ENCODE measurements around the gene IDUA. TPM values are rescaled to one million over a fixed set of nuclear protein-coding genes. Genes with fewer than 3 reads are reported as not detected.

The IDUA gene
- total RNA-seq, 1 experiment from 2014 or later, result 3.8 TPM

DNA sequence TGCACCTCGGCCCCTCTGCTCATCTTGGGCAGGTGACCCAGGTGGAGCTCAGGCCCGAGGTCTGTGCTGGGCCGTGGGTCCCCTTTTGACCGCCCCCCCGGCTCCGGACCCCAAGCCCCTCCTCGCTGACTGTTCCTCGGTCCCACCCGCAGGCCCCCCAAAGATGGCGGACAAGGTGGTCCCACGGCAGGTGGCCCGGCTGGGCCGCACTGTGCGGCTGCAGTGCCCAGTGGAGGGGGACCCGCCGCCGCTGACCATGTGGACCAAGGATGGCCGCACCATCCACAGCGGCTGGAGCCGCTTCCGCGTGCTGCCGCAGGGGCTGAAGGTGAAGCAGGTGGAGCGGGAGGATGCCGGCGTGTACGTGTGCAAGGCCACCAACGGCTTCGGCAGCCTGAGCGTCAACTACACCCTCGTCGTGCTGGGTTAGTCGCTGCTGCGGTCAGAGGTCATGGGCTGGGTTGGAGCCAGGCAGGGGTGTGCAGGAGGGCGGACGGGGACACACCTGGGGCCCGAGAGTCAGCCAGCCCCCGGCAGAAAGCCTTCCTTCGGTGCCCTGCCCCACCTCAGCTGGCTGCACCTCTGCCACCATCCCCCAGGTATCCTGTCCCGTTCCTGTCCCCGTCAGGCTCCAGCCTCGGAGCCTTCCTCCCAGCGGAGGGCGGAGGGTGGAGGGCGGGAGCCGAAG is 35.4 kb downstream of the IDUA start:
- in situ Hi-C loops (cut with HindIII; ENCODE audit: low sequenced_read_pairs), result no loop called here
- no peak for DNase-seq (ENCODE audit: low spot score)

DNA sequence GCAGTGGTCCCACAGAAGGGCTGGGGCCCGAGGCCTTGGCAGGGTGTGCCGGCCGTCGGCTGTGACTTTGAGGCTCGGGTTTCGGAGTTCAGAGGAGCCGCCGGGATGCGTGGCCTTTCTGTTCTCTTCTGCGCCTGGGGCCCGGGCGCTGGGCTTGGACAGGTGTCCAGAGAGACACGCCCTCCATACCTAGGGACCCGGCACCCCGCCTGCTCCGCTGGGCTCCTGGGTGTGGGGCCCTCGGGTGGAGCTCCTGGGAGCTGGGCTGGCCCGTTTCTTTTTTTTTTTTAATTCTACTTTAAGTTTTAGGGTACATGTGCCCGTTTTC is 35.9 kb downstream of the IDUA start:
- in situ Hi-C loops (cut with HindIII; ENCODE audit: low sequenced_read_pairs), result no loop called here
- no peak for DNase-seq (ENCODE audit: low spot score)

DNA sequence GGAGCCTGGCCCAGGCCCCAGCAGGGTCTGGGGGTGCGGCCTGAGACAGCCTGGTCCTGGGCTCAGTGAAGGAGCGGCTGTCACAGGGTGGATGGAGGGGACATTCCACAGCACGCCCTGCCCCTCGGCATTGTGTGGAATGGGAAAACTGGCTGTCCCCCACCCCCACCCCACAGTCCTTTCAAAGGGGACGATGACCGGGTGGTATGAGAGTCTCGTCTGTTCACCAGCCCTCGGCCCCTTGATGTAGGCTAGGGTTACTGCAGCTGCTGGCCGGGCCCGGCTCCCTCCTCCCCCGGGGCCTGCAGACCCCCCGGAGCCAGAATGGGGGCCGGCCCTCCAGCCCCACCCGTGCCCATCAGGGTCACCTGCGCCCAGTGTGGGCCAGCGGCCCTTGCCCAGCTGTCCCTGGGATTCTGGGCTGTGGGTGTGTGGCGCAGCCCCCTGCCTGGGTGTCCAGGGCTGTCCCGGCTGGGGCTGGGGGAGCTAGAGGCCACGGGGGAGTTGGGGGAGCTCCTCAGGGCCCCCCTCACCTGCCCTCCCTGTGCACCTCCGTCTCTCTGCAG is 36.3 kb downstream of the IDUA start:
- in situ Hi-C loops (cut with HindIII; ENCODE audit: low sequenced_read_pairs), result no loop called here
- no peak for DNase-seq (ENCODE audit: low spot score)

GRCh38 chr4:1023895-1024740 is 37.3 kb downstream of the IDUA start:
- in situ Hi-C loops (cut with HindIII; ENCODE audit: low sequenced_read_pairs), result no loop called here
- DNase-seq (ENCODE audit: low spot score), result no peak

GRCh38 chr4:1024882-1025545 is 38.2 kb downstream of the IDUA start:
- in situ Hi-C loops (cut with HindIII; ENCODE audit: low sequenced_read_pairs), result no loop called here

GRCh38 chr4:1026115-1026514 is 39.3 kb downstream of the IDUA start:
- in situ Hi-C loops (cut with HindIII; ENCODE audit: low sequenced_read_pairs), result no loop called here
- no peak for DNase-seq (ENCODE audit: low spot score)

More at GRCh38 chr4:1024882-1025545, 38.2 kb downstream of the IDUA start:
- no peak for DNase-seq (ENCODE audit: low spot score)

- DNase-seq (ENCODE audit: low spot score), result no peak
- in situ Hi-C loops (cut with HindIII; ENCODE audit: low sequenced_read_pairs), result no loop called here
Measured at GRCh38 chr4:1027219-1027914, 40.5 kb downstream of the IDUA start.

DNA sequence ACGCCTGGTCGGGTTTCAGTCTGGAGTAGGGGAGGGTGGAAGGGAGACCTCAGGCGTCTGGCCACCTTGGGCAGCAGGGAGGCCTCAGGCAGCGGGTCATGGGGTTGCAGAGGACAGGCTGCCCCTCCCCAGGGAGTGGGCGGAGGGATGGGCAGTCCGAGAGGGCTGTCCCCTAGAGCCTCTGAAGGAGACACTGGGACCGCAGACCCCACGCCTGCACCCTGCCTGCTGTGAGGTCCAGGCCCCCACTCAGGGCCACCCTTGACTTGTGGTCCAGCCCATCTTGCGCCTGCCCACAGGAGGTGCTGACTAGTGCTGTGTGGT is 41.0 kb downstream of the IDUA start:
- DNase-seq (ENCODE audit: low spot score), result no peak
- in situ Hi-C loops (cut with HindIII; ENCODE audit: low sequenced_read_pairs), result no loop called here

DNA sequence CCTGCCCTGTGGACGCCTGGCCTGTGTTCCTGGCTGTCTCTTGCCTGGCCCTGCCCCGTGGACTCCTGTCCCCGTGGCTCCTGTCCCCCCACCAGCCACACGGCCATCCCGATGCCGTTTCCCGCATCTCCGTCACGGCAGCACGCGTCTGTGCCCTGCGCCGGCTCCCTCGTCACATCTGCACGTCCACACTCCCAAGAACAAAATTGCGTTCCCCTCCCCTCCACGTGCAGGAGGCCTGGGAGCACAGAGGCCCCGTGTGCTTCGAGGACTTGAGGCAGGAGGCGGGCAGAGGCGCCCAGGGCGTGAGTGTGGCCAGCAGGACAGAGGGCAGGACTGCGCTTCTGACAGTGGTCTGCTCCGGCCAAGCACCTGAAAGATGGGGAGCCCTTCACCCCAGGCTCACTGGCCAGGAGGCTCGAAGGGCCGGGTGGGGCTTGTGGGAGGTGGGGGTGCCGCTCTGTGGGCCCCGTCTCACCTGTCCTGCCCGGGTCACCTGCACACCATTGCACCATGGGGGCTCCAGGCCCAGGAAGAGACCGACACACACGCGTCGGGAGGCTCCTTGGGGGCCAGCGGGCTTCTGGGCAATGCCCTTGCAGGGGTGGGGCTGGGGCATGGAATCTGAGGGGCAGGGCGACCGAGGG is 41.9 kb downstream of the IDUA start:
- DNase-seq (ENCODE audit: low spot score), result no peak
- in situ Hi-C loops (cut with HindIII; ENCODE audit: low sequenced_read_pairs), result no loop called here

GRCh38 chr4:1029529-1029928 is 42.7 kb downstream of the IDUA start:
- DNase-seq (ENCODE audit: low spot score), result no peak
- in situ Hi-C loops (cut with HindIII; ENCODE audit: low sequenced_read_pairs), result no loop called here

DNA sequence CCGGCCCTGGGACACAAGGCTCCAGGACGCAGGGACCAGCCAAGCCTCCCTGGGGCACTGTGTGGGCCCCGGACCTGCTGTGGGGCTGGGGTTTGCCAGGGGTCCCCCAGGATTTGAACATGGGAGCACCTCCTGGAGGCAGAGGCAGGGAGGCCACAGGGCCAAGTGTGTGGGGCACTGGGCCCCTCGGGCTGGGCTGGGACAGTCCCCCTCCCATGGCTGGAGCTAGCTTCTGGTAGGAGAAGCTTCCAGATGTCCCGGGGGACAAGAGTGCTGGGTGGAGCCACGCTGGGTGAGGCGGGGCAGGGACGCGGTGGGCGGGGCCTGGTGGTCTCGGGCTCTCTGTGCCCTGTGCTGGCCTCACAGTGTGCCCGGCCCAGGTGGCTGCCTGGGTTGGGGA is 43.2 kb downstream of the IDUA start:
- DNase-seq (ENCODE audit: low spot score), result no peak
- in situ Hi-C loops (cut with HindIII; ENCODE audit: low sequenced_read_pairs), result loop anchor here (10.0 kb wide), 1 partner anchor 55 kb away; the partner anchor contains the start of gene DGKQ

- no peak for DNase-seq (ENCODE audit: low spot score)
- in situ Hi-C loops (cut with HindIII; ENCODE audit: low sequenced_read_pairs), result loop anchor here (10.0 kb wide), 1 partner anchor 56 kb away; the partner anchor contains the start of gene DGKQ
Measured at GRCh38 chr4:1030559-1030958, 43.7 kb downstream of the IDUA start.

GRCh38 chr4:1031346-1031745 is 44.5 kb downstream of the IDUA start:
- in situ Hi-C loops (cut with HindIII; ENCODE audit: low sequenced_read_pairs), result loop anchor here (10.0 kb wide), 1 partner anchor 57 kb away; the partner anchor contains the start of gene DGKQ
- DNase-seq (ENCODE audit: low spot score), result no peak

- DNase-seq (ENCODE audit: low spot score), result no peak
- in situ Hi-C loops (cut with HindIII; ENCODE audit: low sequenced_read_pairs), result loop anchor here (10.0 kb wide), 1 partner anchor 57 kb away; the partner anchor contains the start of gene DGKQ
Measured at GRCh38 chr4:1031956-1032795, 45.3 kb downstream of the IDUA start.

DNA sequence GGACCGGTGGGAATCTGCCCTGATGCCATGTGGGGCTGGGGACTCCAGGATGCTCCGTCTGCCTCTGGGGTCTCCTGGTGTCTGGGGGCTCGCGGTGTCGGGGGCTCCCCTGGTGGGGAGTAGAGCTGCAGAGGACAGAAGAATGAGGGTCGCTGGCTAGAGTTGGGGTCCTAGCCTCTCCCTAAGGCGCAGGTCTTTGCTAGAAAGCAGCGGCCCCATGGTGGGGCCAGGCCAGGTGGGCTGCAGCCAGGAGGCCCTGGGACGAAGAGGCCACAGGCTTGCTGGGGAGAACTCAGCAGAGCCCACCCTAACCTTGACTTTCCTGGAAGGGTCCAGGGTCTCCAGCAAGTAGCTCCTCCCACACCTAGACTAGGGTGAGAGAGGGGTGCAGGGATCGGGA is 46.0 kb downstream of the IDUA start:
- in situ Hi-C loops (cut with HindIII; ENCODE audit: low sequenced_read_pairs), result loop anchor here (10.0 kb wide), 1 partner anchor 58 kb away; the partner anchor contains the start of gene DGKQ
- no peak for DNase-seq (ENCODE audit: low spot score)

DNA sequence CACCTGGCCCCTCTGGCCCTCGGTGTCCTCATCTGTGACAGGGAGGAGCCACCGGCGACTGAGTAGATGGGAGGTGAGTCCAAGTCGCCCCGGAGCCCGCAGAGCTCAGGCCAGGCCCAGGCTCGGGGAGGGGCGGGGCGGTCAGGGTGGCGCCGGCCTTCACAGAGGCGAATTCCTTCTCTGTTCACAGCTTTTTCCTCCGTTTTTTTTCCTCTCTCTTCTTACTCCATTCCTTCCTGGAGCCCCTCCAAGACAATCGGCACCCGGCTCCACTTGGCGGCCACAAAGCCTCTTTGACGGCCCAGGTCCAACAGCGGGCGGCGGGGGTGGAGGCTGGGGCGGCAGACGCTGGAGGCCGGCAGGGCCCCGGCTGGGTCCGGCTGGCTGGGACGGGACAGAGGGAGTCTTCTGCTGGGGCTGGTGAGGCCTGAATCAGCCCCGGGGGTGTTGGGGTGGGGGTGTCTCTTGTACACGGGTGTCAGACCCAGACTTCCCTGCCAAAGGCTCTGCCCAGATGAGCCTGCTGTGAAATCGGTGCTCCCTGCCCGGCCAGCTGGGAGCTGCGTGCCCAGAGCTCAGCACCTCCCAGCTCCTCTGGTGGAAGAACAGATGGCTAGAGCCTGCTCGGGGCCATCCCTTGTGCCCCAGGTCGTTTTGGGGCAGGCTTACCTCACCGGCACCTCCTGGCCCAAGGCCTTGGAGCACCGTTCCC is 47.2 kb downstream of the IDUA start:
- peak; percentile 38 for DNase-seq (ENCODE audit: low spot score)
- in situ Hi-C loops (cut with HindIII; ENCODE audit: low sequenced_read_pairs), result loop anchor here (10.0 kb wide), 1 partner anchor 59 kb away; the partner anchor contains the start of gene DGKQ

GRCh38 chr4:1035510-1035909 is 48.7 kb downstream of the IDUA start:
- in situ Hi-C loops (cut with HindIII; ENCODE audit: low sequenced_read_pairs), result loop anchor here (10.0 kb wide), 1 partner anchor 61 kb away; the partner anchor contains the start of gene DGKQ
- DNase-seq (ENCODE audit: low spot score), result no peak

All from G401 (cell line).